Measurements from ENCODE around the gene ITGBL1. TPM values are rescaled to one million over a fixed set of nuclear protein-coding genes. Genes with fewer than 3 reads are reported as not detected.

The ITGBL1 gene
- total RNA-seq, 2 experiments from 2014 or later, result not detected

DNA sequence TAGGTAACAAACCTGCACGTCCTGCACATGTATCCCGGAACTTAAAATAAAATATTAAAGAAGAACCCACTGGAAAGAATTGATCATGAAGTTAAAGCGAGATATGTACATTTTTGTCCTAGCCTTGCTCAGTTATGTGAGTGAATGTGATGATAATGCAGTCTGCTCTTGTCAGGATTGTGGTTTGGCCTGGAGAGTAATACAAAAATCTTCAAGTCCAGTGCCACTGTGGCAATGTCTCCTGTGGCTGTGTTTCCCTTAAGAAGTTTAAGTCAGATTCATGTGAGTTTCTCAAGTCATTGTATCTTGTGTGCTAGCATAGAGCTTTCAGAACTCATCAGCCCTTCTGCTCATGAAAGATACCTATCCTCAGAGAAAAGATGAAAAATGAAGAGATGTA, 18.0 kb upstream of the ITGBL1 start:
- H3K9me3 ChIP-seq (ENCODE audit: control insufficient read depth in 1 of 2, insufficient read depth in 1 of 2, low read length in 2 of 2), result no peaks in the 10 kb centered on the region
- H3K27ac ChIP-seq (ENCODE audit: low read depth in 1 of 2, low read length in 2 of 2), result no peak overlapping the region
- ATAC-seq (ENCODE audit: poor library complexity) (no peak), DNase-seq (no peak)
- intact Hi-C loops (cut with DNase I, micrococcal nuclease), result no loop called here
- H3K9me3 Mint-ChIP-seq, result no peaks in the 10 kb centered on the region
- no peaks in the 10 kb centered on the region for H3K4me1 ChIP-seq (ENCODE audit: insufficient read depth, low read length)
- no peak overlapping the region for H3K4me3 ChIP-seq (ENCODE audit: low read length)
- TF ChIP-seq, protein P1, sequence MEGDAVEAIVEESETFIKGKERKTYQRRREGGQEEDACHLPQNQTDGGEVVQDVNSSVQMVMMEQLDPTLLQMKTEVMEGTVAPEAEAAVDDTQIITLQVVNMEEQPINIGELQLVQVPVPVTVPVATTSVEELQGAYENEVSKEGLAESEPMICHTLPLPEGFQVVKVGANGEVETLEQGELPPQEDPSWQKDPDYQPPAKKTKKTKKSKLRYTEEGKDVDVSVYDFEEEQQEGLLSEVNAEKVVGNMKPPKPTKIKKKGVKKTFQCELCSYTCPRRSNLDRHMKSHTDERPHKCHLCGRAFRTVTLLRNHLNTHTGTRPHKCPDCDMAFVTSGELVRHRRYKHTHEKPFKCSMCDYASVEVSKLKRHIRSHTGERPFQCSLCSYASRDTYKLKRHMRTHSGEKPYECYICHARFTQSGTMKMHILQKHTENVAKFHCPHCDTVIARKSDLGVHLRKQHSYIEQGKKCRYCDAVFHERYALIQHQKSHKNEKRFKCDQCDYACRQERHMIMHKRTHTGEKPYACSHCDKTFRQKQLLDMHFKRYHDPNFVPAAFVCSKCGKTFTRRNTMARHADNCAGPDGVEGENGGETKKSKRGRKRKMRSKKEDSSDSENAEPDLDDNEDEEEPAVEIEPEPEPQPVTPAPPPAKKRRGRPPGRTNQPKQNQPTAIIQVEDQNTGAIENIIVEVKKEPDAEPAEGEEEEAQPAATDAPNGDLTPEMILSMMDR (IDR thresholded peaks at IDR 0.05), result no peak
- no peaks in the 10 kb centered on the region for H3K36me3 Mint-ChIP-seq (ENCODE audit: low read depth)
- ChIA-PET POLR2A (no interaction called here), CTCF (no interaction called here)
- peaks cover 6 to 7% of the 10 kb centered on the region in 2 experiments for H3K27me3 ChIP-seq (ENCODE audit: control insufficient read depth in 1 of 2, insufficient read depth in 2 of 2, low read length in 2 of 2)
- no peak overlapping the region for H3K4me3 Mint-ChIP-seq
- H3K27me3 Mint-ChIP-seq, result peaks cover 31% of the 10 kb centered on the region
- no peaks in the 10 kb centered on the region for H3K36me3 ChIP-seq (ENCODE audit: insufficient read depth, low read length)
- no peak overlapping the region for H3K27ac Mint-ChIP-seq
- H3K4me1 Mint-ChIP-seq (ENCODE audit: low read depth), result no peaks in the 10 kb centered on the region

GRCh38 chr13:101447852-101448251, 4.6 kb upstream of the ITGBL1 start:
- no peak overlapping the region for H3K4me3 ChIP-seq (ENCODE audit: low read length)
- Mint-ChIP-seq H3K9me3 (peaks cover 3% of the 10 kb centered on the region), H3K4me1 (ENCODE audit: low read depth) (no peaks in the 10 kb centered on the region), H3K27ac (no peak overlapping the region), H3K4me3 (no peak overlapping the region), H3K36me3 (ENCODE audit: low read depth) (no peaks in the 10 kb centered on the region), H3K27me3 (peaks cover 15% of the 10 kb centered on the region)
- no peaks in the 10 kb centered on the region for H3K4me1 ChIP-seq (ENCODE audit: insufficient read depth, low read length)
- DNase-seq, result no peak
- H3K36me3 ChIP-seq (ENCODE audit: insufficient read depth, low read length), result no peaks in the 10 kb centered on the region
- ATAC-seq (ENCODE audit: poor library complexity), result no peak
- TF ChIP-seq, protein P1 (IDR thresholded peaks at IDR 0.05), result no peak
- POLR2A ChIA-PET, result no interaction called here
- H3K27me3 ChIP-seq (ENCODE audit: control insufficient read depth in 1 of 2, insufficient read depth in 2 of 2, low read length in 2 of 2), result peaks cover 2 to 3% of the 10 kb centered on the region in 2 experiments
- intact Hi-C loops (cut with DNase I, micrococcal nuclease), result no loop called here
- no peaks in the 10 kb centered on the region for H3K9me3 ChIP-seq (ENCODE audit: control insufficient read depth in 1 of 2, insufficient read depth in 1 of 2, low read length in 2 of 2)
- CTCF ChIA-PET, result no interaction called here
- H3K27ac ChIP-seq (ENCODE audit: low read depth in 1 of 2, low read length in 2 of 2), result no peak overlapping the region

DNA sequence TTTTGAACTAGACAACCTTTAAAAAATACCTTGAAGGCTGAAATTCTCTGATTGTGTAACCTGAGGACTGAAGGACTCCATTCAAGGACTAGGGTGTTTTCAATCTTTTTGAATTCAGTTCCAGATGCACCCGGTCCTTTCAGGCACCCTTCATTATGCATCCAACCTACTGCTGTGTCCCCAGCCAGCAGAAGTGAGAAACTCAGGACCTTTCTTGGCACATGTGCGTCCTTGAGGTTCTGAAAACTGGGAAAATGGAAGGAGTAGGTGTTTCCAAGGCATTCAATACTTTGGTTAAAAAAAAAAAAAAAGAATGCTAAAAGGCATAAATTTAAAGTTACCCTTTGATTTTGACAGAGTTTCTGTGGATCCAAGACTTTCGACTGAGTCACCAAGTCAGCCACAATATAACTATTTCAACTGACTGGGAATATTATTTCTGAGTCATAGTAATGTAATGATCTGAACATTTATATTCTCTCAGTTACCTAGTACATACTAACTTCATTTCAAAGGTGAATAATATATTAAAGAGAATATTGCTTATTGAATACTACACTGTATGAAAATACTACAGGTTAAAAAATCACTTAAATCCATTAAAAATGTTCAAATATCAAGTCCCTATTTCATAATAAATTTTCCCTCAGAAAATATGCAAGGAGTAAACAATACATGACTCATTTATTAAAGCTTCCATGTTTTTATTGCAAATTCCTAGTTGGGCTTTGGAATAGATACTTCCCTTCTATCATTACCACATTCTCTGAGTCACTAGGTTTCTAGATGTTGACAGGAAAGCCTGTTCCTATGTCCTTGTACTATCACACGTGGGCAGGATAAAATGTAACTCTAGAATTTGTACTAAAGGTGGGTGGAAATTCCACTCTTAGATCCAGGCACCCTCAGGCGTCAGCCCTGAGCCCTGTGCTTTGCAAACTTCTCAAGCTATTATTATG, 2.4 kb upstream of the ITGBL1 start:
- intact Hi-C loops (cut with DNase I, micrococcal nuclease), result no loop called here
- no peaks in the 10 kb centered on the region for H3K4me1 Mint-ChIP-seq (ENCODE audit: low read depth)
- no peak overlapping the region for H3K4me3 ChIP-seq (ENCODE audit: low read length)
- H3K27me3 ChIP-seq (ENCODE audit: control insufficient read depth in 1 of 2, insufficient read depth in 2 of 2, low read length in 2 of 2), result peaks cover 11 to 21% of the 10 kb centered on the region in 2 experiments
- ATAC-seq (ENCODE audit: poor library complexity), result no peak
- no peaks in the 10 kb centered on the region for H3K36me3 Mint-ChIP-seq (ENCODE audit: low read depth)
- H3K9me3 ChIP-seq (ENCODE audit: control insufficient read depth in 1 of 2, insufficient read depth in 1 of 2, low read length in 2 of 2), result no peaks in the 10 kb centered on the region
- DNase-seq, result no peak
- no peak overlapping the region for H3K27ac ChIP-seq (ENCODE audit: low read depth in 1 of 2, low read length in 2 of 2)
- H3K4me3 Mint-ChIP-seq, result no peak overlapping the region
- peaks cover 34% of the 10 kb centered on the region for H3K27me3 Mint-ChIP-seq
- H3K9me3 Mint-ChIP-seq, result peaks cover 3% of the 10 kb centered on the region
- H3K27ac Mint-ChIP-seq, result no peak overlapping the region
- H3K36me3 ChIP-seq (ENCODE audit: insufficient read depth, low read length), result no peaks in the 10 kb centered on the region
- H3K4me1 ChIP-seq (ENCODE audit: insufficient read depth, low read length), result peaks cover 2% of the 10 kb centered on the region
- ChIA-PET POLR2A (no interaction called here), CTCF (no interaction called here)
- TF ChIP-seq, protein P1 (IDR thresholded peaks at IDR 0.05), result no peak
